Common myeloid progenitor, CD34-positive (primary cell): ENCODE results near the gene FALEC.

Experiments used
- CTCF ChIA-PET: fragments of 350-600 bp; sonication (Branson Sonifier 250); formaldehyde crosslinking; loops from one replicate; lab custom pipeline; 2021; ENCODE audit warnings: antibody characterized with exemption; lab: Charles Lee
- POLR2A ChIA-PET: fragments of 350-600 bp; sonication (Branson Sonifier 250); formaldehyde crosslinking; loops from one replicate; lab custom pipeline; 2021; ENCODE audit warnings: antibody characterized with exemption; lab: Charles Lee
- DNase-seq, 3 donors: peaks; one replicate each; pipeline versions ENCODE4 v3.0.0 to v3.0.0-alpha.2; 2013
- H3K27ac ChIP-seq, 2 experiments: 1 replicate in 1 of 2; 2 replicates in 1 of 2; pipeline ENCODE4 v1.7.0; 2013; ENCODE audit warnings: inconsistent platforms in 2 of 2, low read length in 2 of 2, mild to moderate bottlenecking in 2 of 2, low read depth in 1 of 2, moderate library complexity in 1 of 2; ENCODE audit not compliant: severe bottlenecking in 2 of 2, insufficient read depth in 1 of 2, poor library complexity in 1 of 2
- H3K27me3 ChIP-seq, 5 experiments: replicated peaks in 2 of 5; 1 replicate in 3 of 5; 2 replicates in 2 of 5; pipeline versions ENCODE4 v1.6.1 to v1.7.0; 2013; ENCODE audit warnings: low read length in 4 of 5, mild to moderate bottlenecking in 2 of 5, moderate library complexity in 2 of 5, inconsistent platforms in 1 of 5; ENCODE audit not compliant: insufficient read depth in 5 of 5, control insufficient read depth in 4 of 5
- H3K36me3 ChIP-seq, 4 experiments: 1 replicate in 2 of 4; 2 replicates in 2 of 4; pipeline versions ENCODE4 v1.6.1 to v1.7.0; 2013; ENCODE audit warnings: low read length in 3 of 4, control low read depth in 1 of 4, mild to moderate bottlenecking in 1 of 4; ENCODE audit not compliant: control insufficient read depth in 4 of 4, insufficient read depth in 4 of 4
- H3K4me1 ChIP-seq, 4 experiments: 1 replicate in 3 of 4; 2 replicates in 1 of 4; pipeline versions ENCODE4 v1.6.1 to v1.7.1; 2013; ENCODE audit warnings: low read length in 3 of 4, mild to moderate bottlenecking in 3 of 4, control low read depth in 1 of 4, inconsistent platforms in 1 of 4, moderate library complexity in 1 of 4; ENCODE audit not compliant: control insufficient read depth in 4 of 4, insufficient read depth in 4 of 4; ENCODE audit errors: control extremely low read depth in 1 of 4
- H3K4me3 ChIP-seq, 7 experiments: 1 replicate in 4 of 7; 2 replicates in 3 of 7; pipeline versions ENCODE4 v1.5.1 to v1.7.0; 2013; ENCODE audit warnings: mild to moderate bottlenecking in 7 of 7, low read length in 6 of 7, moderate library complexity in 6 of 7, inconsistent platforms in 2 of 7, low read depth in 2 of 7, control low read depth in 1 of 7; ENCODE audit not compliant: insufficient read depth in 4 of 7, control insufficient read depth in 1 of 7; ENCODE audit errors: extremely low read depth in 1 of 7
- H3K9me3 ChIP-seq, 5 experiments: 1 replicate in 4 of 5; 2 replicates in 1 of 5; pipeline versions ENCODE4 v1.6.1 to v1.7.1; 2013; ENCODE audit warnings: low read length in 4 of 5, mild to moderate bottlenecking in 2 of 5, inconsistent platforms in 1 of 5, low read depth in 1 of 5, moderate library complexity in 1 of 5; ENCODE audit not compliant: control insufficient read depth in 4 of 5, insufficient read depth in 2 of 5; ENCODE audit errors: control extremely low read depth in 1 of 5
- WGBS: methylation state at CpG from one replicate; pipeline ENCODE4 v1.1.5; 2013; ENCODE audit not compliant: insufficient coverage; 5-methylcytosine and 5-hydroxymethylcytosine counted together

Gene FALEC

DNA sequence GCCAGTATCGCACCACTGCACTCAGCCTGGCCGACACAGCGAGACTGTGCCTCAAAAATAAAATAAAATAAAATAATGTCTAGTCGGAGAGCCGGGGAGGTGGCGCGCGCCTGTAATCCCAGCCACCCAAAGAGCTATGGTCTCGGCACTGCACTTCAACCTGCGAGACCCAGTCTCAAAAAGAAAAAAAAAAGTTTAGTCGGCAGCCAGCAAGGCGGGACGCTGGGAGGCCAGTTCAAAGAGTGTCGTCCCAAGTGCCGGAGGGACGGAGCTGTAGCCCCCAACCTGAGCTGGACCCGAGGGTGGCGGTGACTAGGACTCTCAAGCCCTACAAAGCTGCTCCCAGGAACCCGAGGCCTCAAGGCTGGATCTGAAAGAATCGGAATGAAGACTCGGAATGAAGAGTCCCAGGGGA, 632 bp upstream of the FALEC start:
- Histone ChIP-seq H3K4me1 (peaks cover 0 to 18% (median 17%) of the 10 kb centered on the region in 4 experiments), H3K27me3 (no peaks in the 10 kb centered on the region), H3K9me3 (no peaks in the 10 kb centered on the region), H3K4me3 (peak overlapping the region; percentile 54 to 95 (median 80)), H3K27ac (peak overlapping the region in 1 of 2 experiments; percentile 65), H3K36me3 (peaks cover 0 to 2% (median 1%) of the 10 kb centered on the region in 4 experiments)
- 40% methylated on average over 19 of the region's 21 CpGs for WGBS
- ChIA-PET CTCF (interaction anchor here (0.8 to 5.2 kb wide), 6 partner anchors 10 to 46 kb away, joined by 4 to 38 read pairs (median 10); no protein-coding TSS in a partner anchor), POLR2A (interaction anchor here (0.5 to 1.1 kb wide), 4 partner anchors 27 to 642 kb away, joined by 3 read pairs; partner anchors contain the start of gene TARS2)
- DNase-seq = no peak

DNA sequence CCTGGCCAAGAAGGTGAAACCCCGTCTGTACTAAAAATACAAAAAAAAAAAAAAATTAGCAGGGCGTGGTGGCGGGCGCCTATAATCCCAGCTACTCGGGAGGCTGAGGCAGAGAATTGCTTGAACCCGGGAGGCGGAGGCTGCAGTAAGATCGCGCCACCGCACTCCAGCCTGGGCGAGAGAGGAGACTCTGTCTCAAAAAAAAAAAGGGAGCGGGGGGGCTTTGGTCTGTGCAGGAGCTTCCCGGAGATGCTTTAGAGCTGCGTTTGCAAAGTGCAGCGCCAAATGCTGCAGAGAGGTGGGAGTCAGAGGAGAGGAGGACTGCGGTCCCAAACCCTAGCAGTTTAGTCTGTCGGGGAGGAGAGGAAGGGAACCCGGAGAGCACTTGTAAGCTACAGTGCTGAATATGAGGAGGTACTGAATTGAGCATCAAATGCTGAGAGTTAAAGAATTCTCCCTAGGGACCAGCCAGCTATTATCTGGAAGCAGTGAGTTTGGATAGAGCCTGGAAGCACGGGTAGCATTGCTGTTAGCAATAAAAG, 569 bp downstream of the FALEC start:
- Histone ChIP-seq H3K9me3 (no peaks in the 10 kb centered on the region), H3K27ac (no peak overlapping the region), H3K36me3 (peaks cover 0 to 2% (median 1%) of the 10 kb centered on the region in 4 experiments), H3K4me1 (peaks cover 0 to 18% (median 17%) of the 10 kb centered on the region in 4 experiments), H3K27me3 (no peaks in the 10 kb centered on the region), H3K4me3 (peak overlapping the region; percentile 54 to 95 (median 80))
- ChIA-PET POLR2A (interaction anchor here (0.6 to 1.2 kb wide), 5 partner anchors 29 to 247 kb away, joined by 3 to 5 read pairs (median 3); partner anchors contain the start of genes APH1A and TARS2), CTCF (interaction anchor here (1.0 to 5.2 kb wide), 9 partner anchors 14 to 260 kb away, joined by 3 to 38 read pairs (median 6); partner anchors contain the start of gene TARS2)
- WGBS = 0% methylated on average over 7 of the region's 19 CpGs
- peak; percentile 8 to 31 (median 30) for DNase-seq

DNA sequence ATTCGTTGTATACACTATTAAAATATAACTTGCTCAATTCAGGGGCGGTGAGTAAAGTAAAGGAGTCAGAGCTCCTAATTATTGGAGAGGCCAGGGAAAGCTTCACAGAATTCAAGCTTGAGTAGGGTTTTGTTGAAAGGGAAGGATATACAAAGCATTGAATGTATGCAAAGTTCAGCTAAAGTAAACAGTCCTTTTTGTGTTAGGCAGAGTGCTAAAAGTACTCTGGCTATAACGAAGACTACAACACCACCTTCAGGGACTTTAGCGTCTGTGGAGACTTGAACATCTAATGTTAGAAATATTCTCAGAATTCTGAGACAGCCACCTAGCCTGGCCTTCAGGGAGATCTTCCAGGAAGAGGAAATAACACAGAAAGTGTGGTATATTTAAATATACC, 1.1 kb downstream of the FALEC start:
- ChIA-PET CTCF (interaction anchor here (0.6 to 5.2 kb wide), 10 partner anchors 14 to 261 kb away, joined by 3 to 38 read pairs (median 6); partner anchors contain the start of genes ADAMTSL4 and TARS2), POLR2A (interaction anchor here (0.6 to 1.2 kb wide), 3 partner anchors 29 to 248 kb away, joined by 3 to 5 read pairs (median 4); partner anchors contain the start of genes APH1A and TARS2)
- Histone ChIP-seq H3K9me3 (no peaks in the 10 kb centered on the region), H3K4me1 (peaks cover 0 to 18% (median 17%) of the 10 kb centered on the region in 4 experiments), H3K27ac (no peak overlapping the region), H3K27me3 (no peaks in the 10 kb centered on the region), H3K36me3 (peaks cover 0 to 2% (median 1%) of the 10 kb centered on the region in 4 experiments), H3K4me3 (peak overlapping the region in 4 of 7 experiments; percentile 76 to 95 (median 86))
- peak; percentile 15 to 43 (median 38) for DNase-seq
- WGBS = 20% methylated on average over 1 of the region's 4 CpGs

DNA sequence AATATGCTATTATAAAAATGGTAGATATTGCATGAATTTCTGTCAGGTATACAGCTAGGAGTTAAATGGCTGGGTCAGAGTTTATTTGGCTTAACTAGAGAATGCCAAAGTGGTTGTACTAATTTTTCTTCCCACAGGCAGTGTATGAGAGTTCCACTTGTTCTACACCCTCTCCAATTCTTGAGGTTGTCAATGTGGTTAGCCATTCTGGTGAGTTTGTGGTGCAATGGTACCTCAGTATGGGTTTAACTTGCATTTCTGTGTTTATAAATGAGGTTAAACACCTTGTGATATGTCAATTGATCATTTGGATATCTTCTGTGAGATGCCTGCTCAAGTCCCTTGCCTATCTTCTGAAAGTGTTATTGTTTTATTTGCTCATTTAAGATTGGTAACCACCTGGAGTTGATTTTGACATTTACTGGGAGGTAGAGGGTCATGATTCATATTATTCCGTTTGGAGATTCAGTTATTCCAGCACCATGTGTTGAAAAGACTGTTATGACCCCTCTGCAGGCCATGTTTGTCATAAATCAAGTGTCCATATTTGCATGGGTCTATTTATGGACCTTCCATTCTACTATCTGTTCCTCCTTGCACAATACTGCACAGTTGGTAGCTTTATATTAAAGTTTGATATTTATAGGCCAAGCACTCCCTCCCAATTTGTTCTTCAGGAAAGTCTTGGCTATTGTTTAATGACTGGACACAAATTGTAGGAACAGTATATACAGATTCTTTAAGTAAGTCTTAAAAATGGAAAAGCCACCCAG, 5.8 kb downstream of the FALEC start:
- no peak for DNase-seq
- WGBS = 100% methylated on average over 1 of the region's 1 CpG

DNA sequence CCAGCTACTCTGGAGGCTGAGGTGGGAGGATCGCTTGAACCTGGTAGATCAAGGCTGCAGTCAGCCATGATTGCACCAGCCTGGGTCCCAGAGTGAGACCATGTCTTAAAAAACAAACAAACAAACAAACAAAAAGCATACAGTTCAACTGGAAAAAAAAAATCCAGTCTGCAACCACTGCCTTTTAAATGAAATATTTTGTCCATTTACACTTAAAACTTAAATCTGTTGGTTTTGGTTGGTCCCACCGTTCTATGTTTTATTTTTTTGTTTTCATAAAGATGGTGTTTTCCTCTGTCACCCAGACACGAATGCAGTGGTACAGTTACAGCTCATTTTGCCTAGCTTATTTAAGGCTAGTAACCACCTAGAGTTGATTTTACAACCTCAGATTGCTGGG, 9.8 kb downstream of the FALEC start:
- 100% methylated on average over 2 of the region's 3 CpGs for WGBS
- no peak for DNase-seq
- no peaks in the 10 kb centered on the region for H3K9me3 ChIP-seq
- H3K4me3 ChIP-seq = no peak overlapping the region
- ChIA-PET CTCF (interaction anchor here (1.3 kb wide), 1 partner anchor 11 kb away, joined by 4 read pairs; no protein-coding TSS in a partner anchor), POLR2A (interaction anchor here (0.6 kb wide), 1 partner anchor 57 kb away, joined by 3 read pairs; no protein-coding TSS in a partner anchor)
- H3K27ac ChIP-seq = no peak overlapping the region
- H3K27me3 ChIP-seq = no peaks in the 10 kb centered on the region
- H3K36me3 ChIP-seq = no peaks in the 10 kb centered on the region
- H3K4me1 ChIP-seq = no peaks in the 10 kb centered on the region

More for the DNA sequence above, 5.8 kb downstream of the FALEC start:
- peaks cover 0 to 4% (median 3%) of the 10 kb centered on the region in 4 experiments for H3K4me1 ChIP-seq
- H3K27ac ChIP-seq = no peak overlapping the region
- CTCF ChIA-PET = interaction anchor here (0.5 to 1.2 kb wide), 4 partner anchors 44 to 239 kb away, joined by 3 to 5 read pairs (median 4); partner anchors contain the start of gene CIART
- H3K27me3 ChIP-seq = no peaks in the 10 kb centered on the region
- POLR2A ChIA-PET = no interaction called here
- H3K4me3 ChIP-seq = no peak overlapping the region
- no peaks in the 10 kb centered on the region for H3K36me3 ChIP-seq
- no peaks in the 10 kb centered on the region for H3K9me3 ChIP-seq

DNA sequence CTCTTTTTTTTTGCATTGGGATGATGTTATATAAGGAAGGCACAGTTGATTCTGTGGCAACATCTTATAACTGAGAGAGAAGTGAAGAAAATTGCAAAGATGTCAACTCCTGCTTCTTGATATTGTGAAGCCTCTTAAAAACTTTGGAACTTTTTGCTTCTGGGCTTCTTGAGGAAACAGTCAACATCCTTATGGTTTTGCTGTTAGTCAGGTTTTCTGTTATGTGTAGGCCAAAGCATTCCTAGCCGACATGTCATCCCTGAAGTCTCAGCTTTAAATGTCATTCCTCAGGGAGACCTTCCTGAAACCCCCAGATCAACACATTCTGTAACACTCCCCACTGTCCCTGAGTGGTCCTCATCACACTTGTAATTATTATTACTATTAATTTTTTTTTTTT, 12.6 kb downstream of the FALEC start:
- no peaks in the 10 kb centered on the region for H3K27me3 ChIP-seq
- H3K4me1 ChIP-seq = no peaks in the 10 kb centered on the region
- H3K9me3 ChIP-seq = no peaks in the 10 kb centered on the region
- no peak overlapping the region for H3K4me3 ChIP-seq
- 100% methylated on average over 1 of the region's 1 CpG for WGBS
- POLR2A ChIA-PET = no interaction called here
- H3K27ac ChIP-seq = no peak overlapping the region
- CTCF ChIA-PET = interaction anchor here (1.3 to 7.1 kb wide), 2 partner anchors 12 to 63 kb away, joined by 3 to 38 read pairs; partner anchors contain the start of gene FALEC
- DNase-seq = no peak
- H3K36me3 ChIP-seq = no peaks in the 10 kb centered on the region
